ENCODE measurements around the gene PFDN1.

GRCh38 chr5:140329739-140330481, 27.0 kb upstream of the PFDN1 start:
- no peak for TF ChIP-seq POLR2A (IDR thresholded peaks at IDR 0.05)
- no peak for TF ChIP-seq CTCF (IDR thresholded peaks at IDR 0.05)
